SK-N-SH (cell line): ENCODE measurements around the gene DAZAP2. TPM values are rescaled to one million over a fixed set of nuclear protein-coding genes. Genes with fewer than 3 reads are reported as not detected.
A peak's percentile ranks its signal among the peaks of the same experiment; 100 is the strongest.

Experiments used
- CTCF ChIA-PET: fragments of 300-600, 350-600 bp; formaldehyde crosslinking; extraction: SDS; loops from one replicate; lab custom pipeline; 2021; lab: Yijun Ruan, JAX
- POLR2A ChIA-PET: fragments of 350-600 bp; sonication (Branson Sonifier 250); formaldehyde crosslinking; extraction: SDS; loops from one replicate; lab custom pipeline; 2020; ENCODE audit warnings: antibody characterized with exemption, inconsistent platforms; lab: Yijun Ruan, JAX
- DNase-seq: peaks from one replicate; pipeline ENCODE4 v3.0.0; 2012
- H2AFZ ChIP-seq: fragments of 200-600 bp; sonication (generic); 2 replicates; pipeline ENCODE4 v1.8.1; 2016; ENCODE audit warnings: antibody characterized with exemption, mild to moderate bottlenecking, low read depth
- H3F3A ChIP-seq: fragments of 200-600 bp; sonication (generic); replicated peaks from 2 replicates; pipeline ENCODE3; 2016; ENCODE audit warnings: antibody characterized with exemption, mild to moderate bottlenecking; ENCODE audit not compliant: insufficient read depth
- H3K27ac ChIP-seq, 2 experiments: fragments of 200-500 bp in 1 of 2; fragments of 200-600 bp in 1 of 2; sonication (Bioruptor generic) in 1 of 2; sonication (generic), shearing (Covaris generic) in 1 of 2; 2 replicates each; pipeline versions ENCODE4 v1.5.1 to v1.6.1; 2014 to 2016; ENCODE audit warnings: low read depth in 2 of 2, inconsistent platforms in 1 of 2, low read length in 1 of 2, mild to moderate bottlenecking in 1 of 2, mixed read lengths in 1 of 2
- H3K27me3 ChIP-seq: fragments of 200-600 bp; sonication (generic), shearing (Covaris generic); 2 replicates; pipeline ENCODE4 v1.6.1; 2016; ENCODE audit warnings: mixed run types; ENCODE audit not compliant: insufficient read depth
- H3K36me3 ChIP-seq, 2 experiments: fragments of 200-500 bp in 1 of 2; fragments of 200-600 bp in 1 of 2; sonication (Bioruptor generic) in 1 of 2; sonication (generic) in 1 of 2; replicated peaks in 1 of 2; 2 replicates each; pipeline versions ENCODE3 to v1.5.1; 2014 to 2016; ENCODE audit warnings: low read length in 1 of 2, mild to moderate bottlenecking in 1 of 2; ENCODE audit not compliant: insufficient read depth in 2 of 2, control insufficient read depth in 1 of 2
- H3K4me1 ChIP-seq, 2 experiments: fragments of 200-500 bp in 1 of 2; fragments of 200-600 bp in 1 of 2; sonication (Bioruptor generic) in 1 of 2; sonication (generic), shearing (Covaris generic) in 1 of 2; 2 replicates each; pipeline versions ENCODE4 v1.5.1 to v1.6.1; 2014 to 2016; ENCODE audit warnings: low read depth in 1 of 2, low read length in 1 of 2, mixed run types in 1 of 2; ENCODE audit not compliant: insufficient read depth in 2 of 2, control insufficient read depth in 1 of 2
- H3K4me2 ChIP-seq: fragments of 200-600 bp; sonication (generic), shearing (Covaris generic); 2 replicates; pipeline ENCODE4 v1.6.1; 2017; ENCODE audit warnings: mixed run types
- H3K4me3 ChIP-seq, 2 experiments: fragments of 200-500 bp in 1 of 2; fragments of 200-600 bp in 1 of 2; sonication (Bioruptor generic) in 1 of 2; sonication (generic), shearing (Covaris generic) in 1 of 2; 2 replicates each; pipeline versions ENCODE4 v1.5.1 to v1.8.1; 2014 to 2016; ENCODE audit warnings: low read depth in 2 of 2, inconsistent platforms in 1 of 2, low read length in 1 of 2, mild to moderate bottlenecking in 1 of 2, mixed read lengths in 1 of 2, moderate library complexity in 1 of 2
- H3K79me2 ChIP-seq: fragments of 200-600 bp; sonication (generic); 2 replicates; pipeline ENCODE4 v1.8.1; 2017; ENCODE audit warnings: mild to moderate bottlenecking; ENCODE audit not compliant: insufficient read depth
- H3K9ac ChIP-seq: fragments of 200-600 bp; sonication (generic); 2 replicates; pipeline ENCODE4 v1.6.1; 2017; ENCODE audit warnings: mixed run types
- H3K9me2 ChIP-seq: fragments of 200-600 bp; sonication (generic); 2 replicates; pipeline ENCODE4 v1.6.1; 2017; ENCODE audit warnings: mixed run types
- H3K9me3 ChIP-seq: fragments of 200-600 bp; sonication (generic); 2 replicates; pipeline ENCODE4 v1.6.1; 2017; ENCODE audit warnings: mixed run types, mild to moderate bottlenecking, moderate library complexity
- H4K20me1 ChIP-seq: fragments of 200-600 bp; sonication (generic); 2 replicates; pipeline ENCODE4 v1.6.1; 2017; ENCODE audit warnings: mild to moderate bottlenecking, mixed run types; ENCODE audit not compliant: insufficient read depth
- CHD2 ChIP-seq: fragments of 150-350 bp; IDR thresholded peaks from 2 replicates; pipeline ENCODE4 v1.6.1; 2018; ENCODE audit warnings: low read length; ENCODE audit not compliant: partially characterized antibody
- EZH2phosphoT487 ChIP-seq: fragments of 200-600 bp; sonication (generic); IDR thresholded peaks from 2 replicates; pipeline ENCODE4 v1.6.1; 2017; ENCODE audit warnings: low read depth, mixed run types, mild to moderate bottlenecking, antibody characterized with exemption, moderate library complexity, borderline replicate concordance
- IRF3 ChIP-seq: fragments of 150-350 bp; IDR thresholded peaks from 2 replicates; pipeline ENCODE4 v1.6.1; 2016; ENCODE audit warnings: mild to moderate bottlenecking, low read depth, low read length
- MAX ChIP-seq: IDR thresholded peaks from 2 replicates; pipeline ENCODE4 v1.4.0; 2012; ENCODE audit warnings: low read depth
- MEF2A ChIP-seq: IDR thresholded peaks from 2 replicates; pipeline ENCODE4 v1.4.0; 2012; ENCODE audit warnings: low read depth, borderline replicate concordance
- MXI1 ChIP-seq: IDR thresholded peaks from 2 replicates; pipeline ENCODE4 v1.6.1; 2012; ENCODE audit warnings: mild to moderate bottlenecking, low read depth, low read length, improper control_type of control experiment
- RCOR1 ChIP-seq: fragments of 150-350 bp; IDR thresholded peaks from 2 replicates; pipeline ENCODE4 v1.6.1; 2017; ENCODE audit warnings: antibody characterized with exemption, low read length
- SMC3 ChIP-seq: IDR thresholded peaks from 2 replicates; pipeline ENCODE4 v1.6.1; 2012; ENCODE audit warnings: low read depth, low read length, improper control_type of control experiment
- TAF1 ChIP-seq: IDR thresholded peaks from 2 replicates; pipeline ENCODE4 v1.6.1; 2012; ENCODE audit warnings: low read depth, mild to moderate bottlenecking, low read length, moderate library complexity, borderline replicate concordance
- TEAD4 ChIP-seq: IDR thresholded peaks from 2 replicates; pipeline ENCODE4 v1.4.0; 2012; ENCODE audit warnings: mild to moderate bottlenecking, borderline replicate concordance; ENCODE audit not compliant: insufficient read depth
- USF1 ChIP-seq: IDR thresholded peaks from 2 replicates; pipeline ENCODE4 v1.4.0; 2012; ENCODE audit warnings: low read depth, borderline replicate concordance
- YY1 ChIP-seq: IDR thresholded peaks from 2 replicates; pipeline ENCODE4 v1.4.0; 2012; ENCODE audit warnings: low read depth, mild to moderate bottlenecking
- ZBTB33 ChIP-seq: IDR thresholded peaks from 2 replicates; pipeline ENCODE4 v1.4.0; 2012; ENCODE audit warnings: low read depth, borderline replicate concordance
- whole genome bisulfite sequencing: methylation state at CpG from one replicate; pipeline ENCODE4 v1.1.6; 2017; ENCODE audit warnings: low lambda C conversion rate; 5-methylcytosine and 5-hydroxymethylcytosine counted together
- polyA plus RNA-seq, 3 experiments: library from polyadenylated mRNA; depleted of rRNA; stranded (reverse); fragments of >200 nt; gene quantifications; 2 replicates each; pipeline ENCODE4 v1.2.3, GENCODE V29; 2012

DAZAP2 gene
- polyA plus RNA-seq, 1 of the 3 experiments (the other 2 are of a cell fraction), result 274 TPM

GRCh38 chr12:51196547-51196946, 42.1 kb upstream of the DAZAP2 start:
- no peak overlapping the region for H2AFZ ChIP-seq
- H3K9ac ChIP-seq, result no peak overlapping the region
- 93% methylated on average over 5 of the region's 9 CpGs for WGBS
- H3K4me3 ChIP-seq, result no peak overlapping the region
- ChIA-PET CTCF (interaction anchor here (0.6 to 1.4 kb wide), 2 partner anchors 20 to 145 kb away, joined by 3 to 4 read pairs; no protein-coding TSS in a partner anchor), POLR2A (no interaction called here)
- H4K20me1 ChIP-seq, result no peaks in the 10 kb centered on the region
- H3K27ac ChIP-seq, result no peak overlapping the region
- peak; percentile 16 for DNase-seq
- no peak overlapping the region for H3K4me2 ChIP-seq
- no peaks in the 10 kb centered on the region for H3K4me1 ChIP-seq
- no peaks in the 10 kb centered on the region for H3K36me3 ChIP-seq
- H3K79me2 ChIP-seq, result no peaks in the 10 kb centered on the region
- TF ChIP-seq TAF1 (no peak), IRF3 (no peak)
- H3K9me2 ChIP-seq, result no peaks in the 10 kb centered on the region
- H3K27me3 ChIP-seq, result no peaks in the 10 kb centered on the region
- no peaks in the 10 kb centered on the region for H3K9me3 ChIP-seq
- H3F3A ChIP-seq, result no peaks in the 10 kb centered on the region

- 91% methylated on average over 31 of the region's 38 CpGs for WGBS
Measured at GRCh38 chr12:51197736-51198567, 40.7 kb upstream of the DAZAP2 start.

More at GRCh38 chr12:51197736-51198567, 40.7 kb upstream of the DAZAP2 start:
- no peaks in the 10 kb centered on the region for H3K9me3 ChIP-seq
- H3K4me2 ChIP-seq, result no peak overlapping the region
- H3K9ac ChIP-seq, result no peak overlapping the region
- H4K20me1 ChIP-seq, result no peaks in the 10 kb centered on the region
- no peak overlapping the region for H3K27ac ChIP-seq
- CTCF ChIA-PET, result no interaction called here
- H2AFZ ChIP-seq, result no peak overlapping the region
- no peaks in the 10 kb centered on the region for H3F3A ChIP-seq
- H3K4me3 ChIP-seq, result no peak overlapping the region
- no peaks in the 10 kb centered on the region for H3K9me2 ChIP-seq
- H3K4me1 ChIP-seq, result no peaks in the 10 kb centered on the region
- H3K27me3 ChIP-seq, result no peaks in the 10 kb centered on the region
- H3K79me2 ChIP-seq, result no peaks in the 10 kb centered on the region
- peak; percentile 21 for DNase-seq
- no peaks in the 10 kb centered on the region for H3K36me3 ChIP-seq
- no peak for TF ChIP-seq USF1
- TF ChIP-seq MXI1, result no peak
- TF ChIP-seq ZBTB33, result no peak
- TF ChIP-seq MAX, result no peak
- no peak for TF ChIP-seq MEF2A
- no peak for TF ChIP-seq CHD2
- TF ChIP-seq EZH2phosphoT487, result no peak
- no peak for TF ChIP-seq YY1
- no peak for TF ChIP-seq SMC3
- TF ChIP-seq TEAD4, result no peak
- no peak for TF ChIP-seq RCOR1
- POLR2A ChIA-PET, result no interaction called here
